LoVo (cell line): ENCODE data around the gene MTCH2.

ENCODE experiments used
- DNase-seq: peaks from one replicate; pipeline ENCODE4 v3.0.0-alpha.2; 2016; ENCODE audit warnings: low spot score

MTCH2 gene

DNA sequence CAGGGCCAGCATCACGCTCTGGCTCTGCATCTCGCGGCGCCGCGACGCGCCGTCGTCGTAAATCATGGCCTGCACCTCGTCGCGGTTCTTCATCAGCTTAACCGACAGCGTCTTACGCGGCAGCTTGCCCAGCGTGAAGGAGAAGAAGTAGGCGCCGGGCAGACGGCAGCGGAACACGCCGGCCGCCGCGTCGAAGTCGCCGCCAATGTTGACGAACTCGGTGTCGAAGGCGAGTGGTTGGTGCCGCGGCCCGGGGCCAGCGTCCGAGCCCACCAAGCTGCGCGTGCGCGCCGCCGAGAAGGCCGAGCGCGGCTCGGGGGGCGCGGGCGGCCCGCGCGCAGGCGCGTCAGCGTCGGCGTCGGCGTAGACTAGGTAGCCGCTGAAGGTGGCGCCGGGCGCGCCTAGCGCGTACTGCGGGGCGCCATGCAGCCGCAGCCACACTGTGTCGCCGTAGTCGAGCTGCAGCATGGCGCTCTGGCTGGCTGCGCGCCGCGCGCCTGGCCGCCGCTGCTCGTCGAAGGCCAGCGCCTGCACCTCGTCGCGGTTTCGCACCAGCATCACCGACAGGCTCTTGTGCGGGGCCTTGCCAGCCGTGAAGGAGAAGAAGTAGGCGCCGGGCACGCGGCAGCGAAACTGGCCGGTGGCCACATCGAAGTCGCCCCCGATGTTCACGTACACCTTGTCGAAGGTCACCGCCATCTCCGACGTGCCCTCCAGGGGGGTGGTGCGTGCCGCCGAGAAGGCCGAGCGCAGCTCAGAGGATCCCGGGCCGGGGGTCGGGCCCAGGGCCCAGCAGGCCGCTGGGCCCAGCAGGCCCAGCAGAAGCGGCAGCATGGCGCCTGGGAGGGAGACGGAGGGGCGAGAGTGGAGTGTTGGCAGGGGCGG, 52.1 kb downstream of the MTCH2 start:
- DNase-seq, result no peak

DNA sequence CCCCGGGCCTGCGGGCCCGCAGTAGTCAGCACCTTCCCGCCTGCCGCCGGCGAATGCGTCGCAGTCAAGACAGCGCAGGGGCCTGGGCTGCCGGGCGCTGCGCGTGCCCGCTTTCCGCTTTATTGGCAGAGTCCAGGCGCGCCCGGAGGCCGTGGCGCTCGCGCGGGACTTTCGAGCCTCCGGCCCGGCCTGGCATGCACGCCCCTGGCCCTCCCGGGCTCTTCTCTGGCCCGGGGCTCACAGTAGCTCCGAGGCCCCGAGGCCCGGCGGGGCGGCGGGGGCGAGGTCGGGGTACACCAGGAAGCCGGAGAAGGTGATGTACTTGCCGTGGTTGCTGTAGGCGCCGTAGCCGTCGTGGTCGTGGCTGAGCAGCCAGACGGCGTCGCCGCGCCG, 52.8 kb downstream of the MTCH2 start:
- no peak for DNase-seq

DNA sequence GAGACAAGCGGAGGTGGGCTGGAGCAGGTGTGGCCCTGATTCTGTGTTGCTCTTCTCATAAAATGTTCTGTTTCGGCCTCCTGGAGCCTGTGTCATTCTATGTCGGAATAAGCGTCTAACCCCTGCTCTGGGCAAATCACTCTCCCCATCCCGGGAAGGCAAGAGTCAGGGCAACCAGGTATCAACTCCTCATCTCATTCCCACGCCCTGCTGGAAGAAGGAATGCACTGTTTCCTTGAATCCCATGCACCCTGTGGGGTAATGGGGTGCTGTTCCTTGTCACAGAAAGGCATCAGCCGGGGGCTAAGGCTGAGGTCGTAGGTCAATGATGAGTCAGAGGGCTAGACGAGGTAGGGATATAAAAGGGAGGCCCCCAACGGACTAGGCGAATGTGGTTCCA, 53.2 kb downstream of the MTCH2 start:
- DNase-seq, result no peak

DNA sequence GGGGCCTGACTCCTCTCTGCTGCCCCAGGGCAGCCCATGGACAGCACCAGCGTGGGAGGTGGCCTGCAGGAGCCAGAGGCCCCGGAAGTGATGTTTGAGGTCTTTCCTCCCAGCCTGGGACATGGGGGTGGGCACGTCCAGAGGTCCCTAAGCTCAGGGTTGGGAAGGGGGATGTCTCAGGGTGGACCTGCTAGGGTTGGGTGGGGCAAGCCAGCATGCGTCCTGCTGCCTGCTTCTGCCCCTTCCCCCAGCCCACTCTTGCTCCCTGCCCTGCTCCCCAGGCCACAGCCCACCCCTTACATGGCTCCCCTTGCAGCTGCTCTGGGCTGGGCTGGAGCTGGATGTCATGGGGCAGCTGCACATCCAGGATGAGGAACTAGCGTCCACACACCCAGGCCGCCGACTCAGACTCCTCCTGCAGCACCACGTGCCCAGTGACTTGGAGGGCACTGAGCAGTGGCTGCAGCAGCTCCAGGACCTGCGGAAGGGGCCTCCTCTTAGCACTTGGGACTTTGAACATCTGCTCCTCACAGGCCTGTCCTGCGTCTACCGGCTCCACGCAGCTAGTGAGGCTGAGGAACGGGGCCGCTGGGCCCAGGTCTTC, 54.5 kb downstream of the MTCH2 start:
- DNase-seq, result no peak

DNA sequence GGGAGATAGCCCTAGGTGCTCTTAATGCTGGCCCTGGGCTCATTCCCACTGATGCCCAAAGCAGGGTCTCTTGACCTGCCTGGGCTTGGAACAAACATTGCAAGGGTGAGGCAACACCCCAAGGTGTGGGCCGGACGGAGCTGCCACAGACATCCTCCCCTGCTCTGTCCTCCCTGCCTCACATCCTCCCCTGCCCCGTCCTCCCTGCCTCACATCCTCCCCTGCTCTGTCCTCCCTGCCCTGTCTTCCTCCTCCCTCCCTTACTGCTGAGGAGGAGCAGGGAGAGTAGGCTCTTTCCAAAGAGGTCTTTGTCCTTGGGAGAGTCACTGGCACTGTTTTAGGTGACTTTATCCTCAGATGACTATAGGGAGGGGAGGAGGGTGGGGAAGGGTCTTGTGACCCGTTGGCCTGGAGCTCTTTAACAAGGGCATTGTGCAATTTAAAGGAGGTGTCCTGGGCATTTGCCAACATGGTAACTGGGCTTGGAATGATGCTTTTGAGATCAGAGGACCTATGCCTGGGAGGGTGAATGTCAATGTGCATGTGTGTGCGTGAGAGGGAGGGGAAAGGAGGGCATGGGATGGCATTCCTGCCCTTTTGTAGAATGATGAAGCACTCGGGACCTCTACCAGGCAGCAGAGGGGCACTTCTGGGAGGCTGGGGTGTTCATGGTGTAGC, 55.2 kb downstream of the MTCH2 start:
- DNase-seq, result no peak

DNA sequence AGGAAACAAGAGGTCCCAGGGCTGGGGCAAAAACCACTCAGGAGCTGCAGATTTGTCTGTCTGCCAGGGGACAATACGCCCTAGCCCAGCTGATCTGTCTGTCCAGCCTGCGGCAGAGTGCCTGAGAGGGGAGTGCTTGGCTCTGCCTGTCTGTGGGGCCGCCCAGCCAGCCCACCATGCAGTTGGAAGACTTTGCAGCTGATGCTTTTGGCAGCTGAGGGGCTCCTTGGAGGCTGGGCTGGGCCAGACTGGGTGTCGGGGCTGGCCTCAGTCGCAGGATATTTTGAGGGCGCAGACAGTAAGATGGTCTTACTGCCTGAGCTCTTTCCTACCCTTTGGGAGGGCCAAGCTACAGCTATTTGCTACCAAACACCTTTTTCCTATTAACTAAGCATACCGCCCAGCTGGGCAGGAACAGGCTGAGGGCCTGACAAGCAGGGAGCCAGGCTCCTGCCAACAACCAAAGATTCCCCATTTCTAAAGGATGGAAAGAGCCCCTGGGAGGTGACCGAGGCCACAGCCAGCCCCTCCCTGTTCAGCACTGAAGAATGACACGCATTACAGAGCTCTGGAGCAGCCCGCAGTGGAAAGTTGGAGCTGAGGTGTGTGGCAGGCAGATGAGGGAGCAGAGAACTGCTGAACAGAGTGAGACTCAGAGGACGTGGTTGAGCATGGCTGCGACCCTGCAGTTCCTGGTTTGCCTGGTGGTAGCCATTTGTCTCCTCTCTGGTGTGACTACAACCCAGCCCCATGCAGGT, 56.1 kb downstream of the MTCH2 start, which contains the start of gene FAM180B:
TSS of gene FAM180B (plus strand) at position 581 of the 758 bp plus-strand sequence. CDS start at position 672, 91 bp downstream.
- DNase-seq, result no peak

DNA sequence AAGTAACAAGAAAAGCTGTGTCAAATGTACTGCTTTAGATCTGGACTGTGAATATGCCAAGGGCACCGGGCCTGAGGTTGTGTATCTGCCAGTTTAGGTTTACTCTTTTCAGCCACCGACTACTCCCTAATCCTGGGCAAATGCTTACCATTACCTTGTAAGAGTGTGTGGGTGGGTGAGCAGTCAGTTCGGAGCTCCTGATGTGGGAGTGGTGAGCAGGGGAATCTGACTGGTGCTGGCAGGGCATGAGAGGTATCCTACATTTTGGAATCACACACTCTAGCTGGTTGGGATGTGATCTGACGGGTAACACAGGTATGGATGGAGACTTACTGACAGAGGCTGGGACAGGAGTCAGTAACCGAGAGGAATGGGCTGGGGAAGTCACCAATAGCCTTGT, 58.5 kb downstream of the MTCH2 start:
- DNase-seq, result no peak

DNA sequence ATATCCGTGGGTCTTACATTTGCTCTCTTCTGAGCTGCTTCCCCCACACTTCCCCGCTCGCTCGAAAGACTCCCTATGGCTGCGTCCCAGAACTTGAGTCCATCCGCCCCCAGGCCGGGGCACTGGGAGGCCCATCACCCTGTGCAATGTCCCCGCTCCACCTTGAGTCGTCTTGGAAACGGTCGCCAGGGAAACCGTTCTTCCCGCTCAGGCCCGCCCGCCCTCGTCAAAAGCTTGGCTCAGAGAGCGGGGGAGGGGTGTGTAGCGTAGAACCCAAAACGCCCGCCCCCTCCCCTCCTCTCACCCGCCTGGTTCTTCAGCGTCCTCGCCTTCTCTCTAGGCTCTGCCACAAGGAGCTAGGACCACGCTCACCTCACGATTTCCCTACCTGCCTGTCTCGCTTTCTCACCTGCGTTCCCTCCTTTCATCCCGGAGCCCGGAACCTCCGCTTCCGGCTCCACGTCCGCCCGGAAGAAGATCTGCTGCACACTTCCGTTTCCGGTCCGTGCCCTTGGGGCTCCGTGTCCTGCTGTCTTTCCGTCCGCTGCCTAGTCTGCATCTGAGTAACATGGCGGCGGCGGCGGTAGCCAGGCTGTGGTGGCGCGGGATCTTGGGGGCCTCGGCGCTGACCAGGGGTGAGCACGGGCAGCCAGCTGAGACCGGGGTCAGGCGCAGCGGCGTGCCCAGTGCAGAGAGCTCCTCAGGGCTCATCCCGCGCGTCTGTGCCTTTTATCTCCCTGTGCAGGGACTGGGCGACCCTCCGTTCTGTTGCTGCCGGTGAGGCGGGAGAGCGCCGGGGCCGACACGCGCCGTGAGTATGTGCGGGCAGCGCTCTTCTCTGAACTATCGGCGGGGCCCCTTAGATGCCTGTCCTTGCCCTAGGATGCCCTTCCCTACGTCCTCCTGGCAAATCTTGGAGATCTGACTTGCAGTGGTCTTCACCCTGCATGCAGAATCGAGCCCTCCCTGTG, 63.5 kb downstream of the MTCH2 start, which contains the start of the genes KBTBD4 and NDUFS3:
TSS of gene KBTBD4 (minus strand) at position 447 of the 971 bp plus-strand sequence. CDS start at position 428, 19 bp downstream.
TSS of gene NDUFS3 (plus strand) at position 551 of the 971 bp plus-strand sequence. CDS start at position 569, 18 bp downstream.
- peak; percentile 90 for DNase-seq

DNA sequence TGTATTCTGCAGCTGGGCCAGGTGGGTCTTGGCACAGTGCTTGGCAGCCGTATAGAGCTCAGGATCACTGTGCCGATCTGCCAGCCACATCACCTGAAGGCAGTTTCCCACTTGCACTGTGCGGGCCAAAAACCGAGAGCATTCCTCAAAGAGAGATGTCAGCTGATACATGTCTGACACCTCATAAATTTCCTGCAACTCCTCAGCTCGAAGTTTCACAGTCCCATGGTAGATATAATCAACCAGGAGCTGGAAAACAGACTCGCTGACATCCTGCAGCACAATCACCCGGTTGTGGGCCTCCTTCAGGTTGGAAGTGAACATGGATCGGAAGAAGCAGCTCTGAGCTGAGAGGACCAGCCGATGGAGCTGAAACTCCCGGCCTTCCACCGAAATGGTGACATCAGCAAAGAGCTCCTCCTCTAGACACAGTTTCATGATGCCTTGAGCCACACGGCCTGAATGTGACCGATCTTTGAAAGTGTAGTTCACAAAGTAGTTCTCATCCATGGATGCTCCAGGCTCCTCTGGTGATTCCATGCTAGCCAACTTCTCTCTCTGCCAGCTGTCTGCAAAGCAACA, 64.8 kb downstream of the MTCH2 start:
- no peak for DNase-seq

DNA sequence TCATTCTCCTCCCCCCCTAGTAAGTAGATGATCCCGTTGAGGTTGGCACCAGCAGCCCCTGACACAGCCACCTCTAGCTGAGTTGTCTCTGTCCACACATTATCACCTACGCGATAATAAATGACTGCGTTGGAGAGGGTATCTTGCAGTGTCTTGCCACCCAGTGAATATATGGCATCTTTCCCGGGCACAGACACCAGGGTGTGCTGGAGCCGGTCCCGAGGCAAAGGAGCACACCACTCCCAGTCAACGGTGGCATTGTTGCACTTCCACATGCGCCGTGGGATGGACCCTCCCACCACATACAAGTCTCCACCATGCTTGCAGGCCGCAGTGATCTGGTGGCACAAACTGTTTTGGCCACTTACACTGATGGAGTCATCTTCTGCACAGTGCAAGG, 69.0 kb downstream of the MTCH2 start:
- DNase-seq, result no peak

DNA sequence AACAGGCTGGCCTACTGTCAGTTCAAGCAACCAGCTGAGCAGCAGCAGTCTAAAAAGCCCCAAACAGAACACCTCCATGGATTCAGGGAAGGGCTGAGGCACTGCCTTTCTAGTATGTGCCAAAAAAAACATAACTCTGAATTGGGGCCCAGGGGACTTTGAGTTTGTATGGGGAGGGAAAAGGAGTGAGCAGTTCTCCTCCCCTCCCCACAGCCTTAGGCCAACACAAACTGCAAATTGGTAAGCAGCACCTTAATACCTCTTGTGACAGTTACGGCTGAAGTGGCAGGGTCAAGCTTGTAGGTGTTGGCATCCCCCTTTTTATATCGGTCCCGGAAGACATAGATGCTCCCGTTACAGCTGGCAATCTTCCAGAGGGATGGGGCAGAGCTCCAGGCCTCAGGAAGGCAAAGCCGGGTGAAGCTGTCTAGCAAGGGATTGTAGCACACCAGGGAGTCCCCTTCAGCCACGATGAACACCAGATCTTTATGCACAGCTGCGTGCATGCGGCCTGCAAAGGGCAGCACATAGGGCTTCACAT, 69.6 kb downstream of the MTCH2 start:
- no peak for DNase-seq

DNA sequence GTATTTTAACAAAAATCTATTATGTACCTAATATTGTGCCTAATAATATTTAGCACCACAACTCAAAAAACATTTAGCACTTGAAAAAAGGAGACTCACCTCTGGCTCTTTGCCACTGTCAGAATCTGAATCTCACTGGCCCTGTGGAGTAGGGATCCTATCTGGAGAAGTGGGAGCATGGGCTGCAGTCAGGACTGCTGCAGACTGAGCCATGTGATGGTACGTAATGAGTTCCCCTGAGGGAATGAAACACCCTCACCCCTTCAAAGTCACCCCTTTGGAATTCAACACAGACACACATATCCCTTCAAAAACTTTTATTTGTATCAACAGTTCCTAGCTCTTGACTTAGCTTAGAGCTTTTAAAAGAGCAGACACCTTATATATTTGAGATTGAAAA, 70.5 kb downstream of the MTCH2 start:
- DNase-seq, result no peak

DNA sequence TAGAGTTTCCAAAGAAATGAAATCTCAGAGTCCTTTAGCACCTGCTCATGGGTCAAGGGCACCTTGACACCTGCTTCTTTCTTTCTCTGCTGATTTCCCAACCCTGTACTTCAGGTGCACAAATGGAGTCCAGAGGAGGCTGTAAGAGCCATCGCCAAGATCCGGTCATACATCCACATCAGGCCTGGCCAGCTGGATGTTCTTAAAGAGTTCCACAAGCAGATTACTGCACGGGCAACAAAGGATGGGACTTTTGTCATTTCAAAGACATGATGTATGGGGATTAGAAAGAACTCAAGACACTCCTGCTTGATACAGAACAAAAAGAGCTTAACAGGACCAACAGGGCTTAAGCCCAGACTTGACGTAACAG, 71.0 kb downstream of the MTCH2 start:
- DNase-seq, result no peak

DNA sequence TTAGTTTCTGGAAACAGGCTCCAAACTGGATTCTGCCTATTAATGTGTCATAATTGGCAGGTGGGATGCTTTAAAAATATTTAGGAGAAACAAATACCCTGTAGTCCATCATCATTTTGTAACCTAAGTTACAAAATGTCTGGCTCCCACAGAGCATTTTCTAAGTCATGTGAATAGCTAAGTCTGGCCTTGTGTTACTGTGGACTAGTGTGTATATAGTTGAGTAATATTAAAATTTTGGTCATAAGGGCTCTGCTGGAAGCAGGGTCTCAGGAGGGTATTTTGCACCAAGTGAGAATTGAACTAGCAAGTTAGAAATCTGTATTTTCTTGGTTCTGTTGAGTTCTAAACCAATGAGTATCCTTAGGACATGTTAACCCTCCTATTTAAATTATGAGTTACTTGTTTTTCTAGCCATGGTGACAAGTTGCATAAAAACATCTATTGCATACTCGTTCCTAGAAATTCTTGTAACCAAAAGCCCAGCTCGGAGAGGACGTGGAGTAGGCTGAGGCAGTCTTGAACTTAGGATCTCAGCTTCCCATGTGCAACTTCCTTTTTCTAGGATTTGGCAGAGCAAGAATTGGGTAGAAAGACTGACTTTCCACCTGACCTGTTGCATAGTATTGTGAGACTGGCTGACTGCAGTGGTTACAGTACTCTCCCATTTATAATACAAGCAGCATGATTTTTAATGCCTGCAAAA, 71.6 kb downstream of the MTCH2 start:
- no peak for DNase-seq

DNA sequence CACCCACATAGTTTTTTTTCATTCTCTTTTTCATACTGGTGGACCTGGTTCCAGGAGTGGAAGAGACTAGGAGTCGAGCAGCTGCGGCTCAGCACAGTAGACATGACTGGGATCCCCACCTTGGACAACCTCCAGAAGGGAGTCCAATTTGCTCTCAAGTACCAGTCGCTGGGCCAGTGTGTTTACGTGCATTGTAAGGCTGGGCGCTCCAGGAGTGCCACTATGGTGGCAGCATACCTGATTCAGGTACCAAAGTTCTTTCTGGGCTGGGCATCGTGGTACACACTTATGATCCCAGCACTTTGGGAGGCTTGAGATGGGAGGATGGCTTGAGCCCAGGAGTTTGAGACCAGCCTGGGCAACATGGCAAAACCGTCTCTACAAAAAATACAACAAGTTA, 72.7 kb downstream of the MTCH2 start:
- no peak for DNase-seq
